AG09309 (cell line): Measurements from ENCODE around the gene CHKA.

Source experiments
- DNase-seq: peaks from one replicate; pipeline ENCODE4 v3.0.0-alpha.2; 2010; ENCODE audit warnings: low read depth
- H3K4me3 ChIP-seq: 2 replicates; pipeline ENCODE4 v1.5.1; 2011; ENCODE audit warnings: mild to moderate bottlenecking, low read depth, low read length, moderate library complexity; ENCODE audit not compliant: control insufficient read depth
- TF ChIP-seq, protein P1 (sequence below): IDR thresholded peaks from 2 replicates; pipeline ENCODE4 v1.5.1; 2011; ENCODE audit warnings: mild to moderate bottlenecking, low read depth, low read length, inconsistent platforms; ENCODE audit not compliant: insufficient read depth, control insufficient read depth; ENCODE audit errors: missing control alignments

Gene CHKA

DNA sequence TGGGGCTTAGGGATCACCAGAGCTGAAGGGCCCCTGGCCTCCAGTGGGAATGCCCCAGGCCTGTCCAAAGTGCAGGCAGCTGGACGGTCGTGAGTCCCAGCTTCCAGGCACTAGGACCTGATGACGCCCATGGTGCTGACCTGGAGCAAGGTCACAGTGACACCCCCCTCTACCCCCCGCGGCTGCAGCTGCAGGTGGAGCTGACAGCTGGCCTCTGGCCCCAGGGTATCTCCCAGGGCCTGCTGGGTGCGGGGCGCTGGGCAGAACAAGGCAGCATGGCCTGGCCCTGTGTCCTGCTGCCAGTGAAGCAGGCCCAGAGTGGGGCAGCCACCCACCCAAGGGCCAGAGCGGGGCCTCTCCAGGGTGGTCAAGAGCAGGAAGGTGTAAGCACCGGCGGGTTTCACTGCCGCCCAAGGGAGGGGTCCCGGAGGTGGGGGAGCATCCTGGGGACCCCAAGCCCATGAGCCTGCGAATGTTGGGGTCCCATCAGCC lies 82.9 kb downstream of the CHKA start:
- DNase-seq, result no peak
- H3K4me3 ChIP-seq, result peak overlapping the region; percentile 94
- TF ChIP-seq, protein P1, sequence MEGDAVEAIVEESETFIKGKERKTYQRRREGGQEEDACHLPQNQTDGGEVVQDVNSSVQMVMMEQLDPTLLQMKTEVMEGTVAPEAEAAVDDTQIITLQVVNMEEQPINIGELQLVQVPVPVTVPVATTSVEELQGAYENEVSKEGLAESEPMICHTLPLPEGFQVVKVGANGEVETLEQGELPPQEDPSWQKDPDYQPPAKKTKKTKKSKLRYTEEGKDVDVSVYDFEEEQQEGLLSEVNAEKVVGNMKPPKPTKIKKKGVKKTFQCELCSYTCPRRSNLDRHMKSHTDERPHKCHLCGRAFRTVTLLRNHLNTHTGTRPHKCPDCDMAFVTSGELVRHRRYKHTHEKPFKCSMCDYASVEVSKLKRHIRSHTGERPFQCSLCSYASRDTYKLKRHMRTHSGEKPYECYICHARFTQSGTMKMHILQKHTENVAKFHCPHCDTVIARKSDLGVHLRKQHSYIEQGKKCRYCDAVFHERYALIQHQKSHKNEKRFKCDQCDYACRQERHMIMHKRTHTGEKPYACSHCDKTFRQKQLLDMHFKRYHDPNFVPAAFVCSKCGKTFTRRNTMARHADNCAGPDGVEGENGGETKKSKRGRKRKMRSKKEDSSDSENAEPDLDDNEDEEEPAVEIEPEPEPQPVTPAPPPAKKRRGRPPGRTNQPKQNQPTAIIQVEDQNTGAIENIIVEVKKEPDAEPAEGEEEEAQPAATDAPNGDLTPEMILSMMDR, result no peak

GRCh38 chr11:68037411-68038225 lies 83.6 kb downstream of the CHKA start:
- TF ChIP-seq, protein P1, result no peak
- H3K4me3 ChIP-seq, result no peak overlapping the region
- DNase-seq, result no peak

DNA sequence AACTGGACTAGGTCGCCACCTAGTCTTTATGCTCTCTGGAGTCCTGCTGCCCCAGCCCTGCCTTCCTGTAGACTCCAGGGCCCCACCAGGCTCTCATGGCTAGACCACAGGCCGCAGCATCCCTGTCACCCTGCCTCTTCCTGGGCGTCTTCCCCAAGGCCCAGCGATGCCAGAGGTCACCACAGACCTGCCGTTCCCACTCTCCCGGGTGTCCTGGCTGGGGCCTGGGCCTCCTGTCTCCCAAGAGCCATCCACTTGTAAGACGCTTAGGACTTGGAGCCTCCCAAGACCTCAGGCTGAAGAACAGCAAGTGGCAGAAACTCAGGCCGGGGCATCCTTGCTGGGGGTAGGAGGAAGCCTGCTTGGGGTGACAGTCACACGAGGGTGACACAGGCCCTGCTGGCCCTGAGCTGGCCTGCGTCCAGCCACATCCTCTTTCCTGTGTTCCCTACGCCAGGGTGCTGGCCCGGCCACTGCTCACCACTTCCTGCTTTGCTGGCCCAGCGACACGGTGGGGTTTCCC lies 84.4 kb downstream of the CHKA start:
- TF ChIP-seq, protein P1, result no peak
- DNase-seq, result no peak
- H3K4me3 ChIP-seq, result no peak overlapping the region

- H3K4me3 ChIP-seq, result no peak overlapping the region
- no peak for DNase-seq
- TF ChIP-seq, protein P1, result no peak
Observed at GRCh38 chr11:68036141-68036716, 85.0 kb downstream of the CHKA start.

DNA sequence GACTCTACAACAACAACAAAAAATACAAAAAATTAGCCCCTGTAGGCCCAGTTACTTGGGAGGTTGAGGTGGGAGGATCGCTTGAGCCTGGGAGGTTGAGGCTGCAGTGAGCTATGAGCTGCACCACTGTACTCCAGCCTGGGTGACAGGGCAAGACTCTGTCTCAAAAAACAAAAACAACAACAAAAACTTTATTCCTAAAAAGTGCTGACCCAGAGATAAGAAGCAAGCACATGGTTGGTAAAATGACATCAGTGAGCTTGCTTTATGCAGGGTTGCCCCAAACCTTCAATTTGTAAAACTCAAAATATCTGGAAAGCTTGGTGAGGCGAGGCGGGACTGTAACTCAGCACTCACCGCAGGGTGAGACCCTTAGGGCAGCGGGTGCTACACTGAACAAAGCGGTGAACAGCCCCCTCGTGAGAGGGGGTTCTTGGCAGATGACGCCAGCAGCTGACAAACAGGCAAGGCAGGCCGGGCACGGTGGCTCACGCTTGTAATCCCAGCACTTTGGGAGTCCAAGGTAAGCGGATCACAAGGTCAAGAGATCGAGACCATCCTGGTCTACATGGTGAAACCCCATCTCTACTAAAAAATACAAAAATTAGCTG lies 85.8 kb downstream of the CHKA start:
- TF ChIP-seq, protein P1, result no peak
- no peak for DNase-seq

GRCh38 chr11:68033708-68034045 lies 87.5 kb downstream of the CHKA start:
- DNase-seq, result no peak
- TF ChIP-seq, protein P1, result no peak
- H3K4me3 ChIP-seq, result no peak overlapping the region

More for the DNA sequence above, 85.8 kb downstream of the CHKA start:
- no peak overlapping the region for H3K4me3 ChIP-seq
